Measurements from ENCODE around the gene TUBGCP6. TPM values are rescaled to one million over a fixed set of nuclear protein-coding genes. Genes with fewer than 3 reads are reported as not detected.
A peak's percentile ranks its signal among the peaks of the same experiment; 100 is the strongest.

Gene TUBGCP6
- total RNA-seq (2014; rRNA removed; shearing (Covaris generic)), result 30.8 and 32.2 TPM in 2 replicates

GRCh38 chr22:50244420-50245213 is at the start of gene TUBGCP6:
Gene TUBGCP6 (minus strand): TSS chr22:50245023. CDS start chr22:50244459, 564 bp downstream.
- DNase-seq (ENCODE audit: low spot score), result peak; percentile 89

GRCh38 chr22:50294319-50294656 is 49.5 kb upstream of the TUBGCP6 start:
- DNase-seq (ENCODE audit: low spot score), result peak; percentile 33

GRCh38 chr22:50293441-50294318 is 48.9 kb upstream of the TUBGCP6 start:
- DNase-seq (ENCODE audit: low spot score), result peak; percentile 89

GRCh38 chr22:50292643-50293440 is 48.0 kb upstream of the TUBGCP6 start:
- peak; percentile 52 for DNase-seq (ENCODE audit: low spot score)

GRCh38 chr22:50289942-50290630 is 45.3 kb upstream of the TUBGCP6 start:
- DNase-seq (ENCODE audit: low spot score), result no peak

GRCh38 chr22:50289151-50289941 is 44.5 kb upstream of the TUBGCP6 start:
- DNase-seq (ENCODE audit: low spot score), result no peak

- no peak for DNase-seq (ENCODE audit: low spot score)
Observed at GRCh38 chr22:50287731-50288130, 42.9 kb upstream of the TUBGCP6 start.

- DNase-seq (ENCODE audit: low spot score), result no peak
Observed at GRCh38 chr22:50286701-50287318, 42.0 kb upstream of the TUBGCP6 start.

GRCh38 chr22:50286275-50286674 is 41.5 kb upstream of the TUBGCP6 start:
- DNase-seq (ENCODE audit: low spot score), result no peak

- no peak for DNase-seq (ENCODE audit: low spot score)
Observed at GRCh38 chr22:50285568-50286229, 40.9 kb upstream of the TUBGCP6 start.

GRCh38 chr22:50284479-50284878 is 39.7 kb upstream of the TUBGCP6 start:
- DNase-seq (ENCODE audit: low spot score), result no peak

GRCh38 chr22:50283821-50284220 is 39.0 kb upstream of the TUBGCP6 start:
- no peak for DNase-seq (ENCODE audit: low spot score)

- DNase-seq (ENCODE audit: low spot score), result peak; percentile 89
Observed at GRCh38 chr22:50282361-50283155, 37.7 kb upstream of the TUBGCP6 start.

GRCh38 chr22:50281957-50282356 is 37.1 kb upstream of the TUBGCP6 start:
- peak; percentile 40 for DNase-seq (ENCODE audit: low spot score)

GRCh38 chr22:50281384-50281760 is 36.5 kb upstream of the TUBGCP6 start:
- DNase-seq (ENCODE audit: low spot score), result no peak

GRCh38 chr22:50280708-50281383 is 36.0 kb upstream of the TUBGCP6 start:
- no peak for DNase-seq (ENCODE audit: low spot score)

GRCh38 chr22:50280022-50280707 is 35.3 kb upstream of the TUBGCP6 start:
- DNase-seq (ENCODE audit: low spot score), result no peak
